ENCODE results near the gene TTC16.
"Not testable (repeated sequence)": the region's sequence is repeated elsewhere in the genome, so short reads cannot be mapped to it uniquely, and the experiment has no call there.

The TTC16 gene

DNA sequence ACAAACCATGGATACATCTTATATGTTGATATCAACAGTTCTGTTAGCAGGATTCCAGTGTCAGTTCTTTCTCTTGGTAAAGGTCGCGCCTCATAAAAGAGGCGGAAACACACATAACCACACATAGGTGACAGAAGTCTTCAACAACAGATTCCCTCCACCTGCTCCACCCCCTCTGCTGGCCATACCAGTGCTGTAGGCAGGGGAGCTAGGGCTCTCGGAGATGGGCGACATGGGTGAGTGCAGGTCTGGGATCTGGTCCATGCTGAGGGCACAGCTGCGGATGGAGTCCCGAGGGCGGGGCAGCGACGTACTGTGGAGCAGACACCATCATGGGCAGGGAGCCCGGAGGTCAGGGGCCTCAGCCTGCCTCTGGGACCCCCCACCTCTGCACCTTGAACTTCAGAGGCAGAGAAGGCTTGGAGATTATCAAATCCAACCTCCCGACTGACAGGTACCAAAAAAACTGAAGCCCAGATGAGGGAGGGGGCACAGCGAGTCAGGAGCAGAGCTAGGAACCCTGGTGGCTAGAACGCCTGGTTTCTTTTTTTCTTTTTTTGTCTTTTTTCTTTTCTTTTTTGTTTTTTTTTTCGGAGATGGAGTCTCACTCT lies 31.2 kb downstream of the TTC16 start:
- DNase-seq, result no peak

DNA sequence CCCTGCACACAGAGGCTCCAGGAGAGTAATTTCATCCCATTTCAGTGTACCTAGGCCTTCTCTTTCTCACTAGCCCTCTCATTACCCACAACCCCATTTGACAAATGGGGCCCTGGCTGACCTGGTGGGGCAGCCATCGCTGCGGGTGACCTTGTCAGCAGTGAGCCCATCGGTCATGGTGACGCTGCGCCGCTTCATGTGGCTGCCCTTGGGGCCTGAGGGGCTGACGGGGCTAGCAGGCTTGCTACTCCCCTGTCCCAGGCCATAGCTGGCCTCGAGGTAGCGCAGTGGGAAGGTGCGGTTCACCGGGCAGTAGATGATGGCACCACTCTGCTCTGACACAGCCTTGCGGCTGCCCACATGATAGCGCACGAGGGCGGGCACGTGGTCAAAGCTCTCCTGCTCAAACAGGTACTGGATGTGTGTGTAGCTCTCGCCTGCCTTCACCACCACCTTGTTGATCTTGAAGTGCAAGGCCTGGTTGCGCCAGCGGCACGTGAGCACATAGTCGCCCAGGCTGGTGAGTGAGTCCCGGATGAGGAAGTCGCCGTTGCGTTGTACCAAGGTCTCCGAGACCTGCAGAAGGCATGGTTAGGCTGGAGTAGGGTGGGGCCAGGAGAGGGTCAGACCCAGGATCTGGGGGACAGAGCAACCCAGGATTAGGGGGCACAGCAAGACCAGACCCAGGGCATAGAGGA lies 33.4 kb downstream of the TTC16 start:
- DNase-seq, result no peak

DNA sequence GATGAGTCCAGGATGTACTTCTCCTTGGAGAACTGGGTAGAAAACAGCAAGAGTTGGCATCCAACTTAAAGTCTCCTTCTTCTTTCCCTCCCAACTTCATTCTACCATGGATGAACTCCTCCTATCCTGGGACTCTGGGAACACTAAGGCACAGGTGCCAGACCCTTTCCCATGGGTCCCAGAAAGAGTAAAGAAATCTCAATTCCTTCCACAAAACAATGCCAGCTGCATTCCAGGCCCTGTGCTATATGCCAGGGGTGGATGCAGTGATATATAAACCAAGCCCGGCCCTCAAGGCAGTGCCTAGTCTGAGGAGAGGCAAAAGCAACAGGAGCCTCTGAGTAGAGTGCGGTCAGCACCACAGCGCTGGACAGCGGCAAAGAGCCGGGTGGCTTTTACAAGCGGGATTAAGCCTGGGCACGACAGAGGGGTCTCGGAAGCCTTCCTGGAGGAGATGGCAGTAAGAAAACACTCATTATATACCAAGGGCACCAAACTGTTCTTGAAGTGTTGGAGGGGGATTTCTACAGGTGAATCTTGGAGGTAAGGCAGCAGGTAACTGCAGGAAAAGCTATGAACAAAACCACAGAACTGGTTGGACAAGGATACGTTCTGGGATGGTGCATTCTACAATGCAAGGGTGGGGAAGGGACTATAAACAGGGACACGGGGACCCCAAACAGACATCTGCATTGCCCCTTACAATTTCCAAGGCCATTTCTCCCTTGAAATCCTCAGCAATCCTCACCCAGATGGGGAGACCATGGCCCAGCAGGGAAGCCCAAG lies 35.6 kb downstream of the TTC16 start:
- peak in 1 of 2 experiments; percentile 17 for DNase-seq

DNA sequence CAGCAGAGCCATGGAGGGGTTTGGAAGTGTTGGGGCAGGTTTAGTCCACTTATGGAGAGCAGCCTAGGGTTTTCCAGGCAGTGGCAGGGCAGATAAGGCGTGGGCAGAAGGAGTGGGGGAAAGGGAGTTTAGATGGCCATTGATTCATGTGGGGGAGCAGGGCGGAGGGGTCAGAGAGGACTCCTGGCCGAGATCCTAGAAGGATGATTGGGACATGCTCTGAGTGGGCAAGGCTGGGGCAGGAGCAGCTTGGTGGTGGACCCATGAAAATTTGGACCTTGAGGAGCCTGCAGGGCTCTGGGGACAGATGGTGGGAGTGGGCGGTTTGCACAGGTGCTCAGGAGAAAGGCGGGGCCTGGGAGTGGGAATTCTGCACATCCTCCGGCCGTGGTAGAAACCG lies 37.3 kb downstream of the TTC16 start:
- DNase-seq, result no peak

DNA sequence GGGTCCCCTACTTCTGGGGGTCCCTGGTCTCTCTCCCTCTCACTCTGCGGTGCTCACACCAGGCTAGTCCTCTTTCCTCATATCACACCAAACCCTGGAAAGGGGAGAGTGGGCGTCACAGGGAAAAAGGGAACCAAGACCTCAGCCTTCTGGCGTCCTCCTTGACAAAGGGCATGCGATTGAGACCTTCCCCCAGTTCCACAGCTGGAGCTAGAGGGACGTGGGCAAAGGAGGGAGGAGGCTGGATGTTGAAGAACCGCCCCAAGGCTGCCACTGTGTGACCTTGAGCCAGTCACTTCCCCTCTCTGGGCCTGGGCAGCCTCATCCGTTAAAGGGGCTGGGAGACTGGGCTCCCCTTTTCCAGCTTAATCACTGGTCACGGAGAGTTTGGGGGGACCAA lies 37.7 kb downstream of the TTC16 start:
- DNase-seq, result no peak

DNA sequence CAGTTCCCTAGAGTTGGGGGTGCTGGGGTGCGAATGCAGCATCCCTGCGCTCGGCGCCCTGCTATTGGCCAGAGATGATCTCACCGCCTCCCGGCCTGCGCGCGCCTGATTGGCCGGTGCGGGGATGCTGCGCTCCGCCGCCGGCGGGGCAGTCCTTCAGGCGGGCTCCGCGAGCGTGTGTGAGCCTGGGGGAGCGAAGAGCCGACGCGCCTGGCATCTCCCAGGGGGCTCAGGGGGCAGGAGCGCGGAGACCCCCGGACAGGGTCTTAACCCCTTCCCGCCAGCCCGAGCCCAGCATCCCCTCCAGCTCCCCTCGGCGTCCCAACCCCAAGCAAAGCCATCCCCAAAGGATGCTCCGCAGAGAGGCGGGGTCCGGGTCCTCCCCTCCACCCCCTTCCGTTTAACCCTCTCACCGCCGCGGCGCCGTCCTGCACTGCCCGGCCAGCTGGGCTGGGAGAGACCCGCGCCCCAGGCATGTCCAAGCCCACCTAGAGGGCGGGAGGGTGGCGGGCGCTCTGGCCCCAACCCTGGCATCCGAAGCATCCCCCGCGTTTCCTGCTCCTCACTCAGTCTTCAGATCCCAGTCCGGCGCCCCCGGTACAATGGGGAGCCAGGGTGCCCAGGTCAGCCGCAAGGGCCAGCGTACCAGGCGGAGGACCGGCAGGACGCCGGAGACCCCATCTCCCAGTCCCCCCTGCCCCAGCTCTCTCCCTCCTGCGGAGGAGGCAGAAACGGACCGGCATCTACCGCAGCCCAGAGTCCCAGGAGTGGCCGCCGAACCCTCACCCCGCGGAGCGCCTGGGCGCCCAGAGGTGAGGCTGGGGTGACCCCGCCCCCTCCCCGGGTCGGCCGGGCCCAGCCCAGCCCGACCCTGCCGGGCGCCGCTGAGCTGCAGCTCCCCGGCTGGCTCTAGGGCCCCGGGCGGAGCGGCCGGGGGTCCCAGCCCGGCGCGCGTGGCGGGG lies 38.5 kb downstream of the TTC16 start:
- DNase-seq, result no peak

DNA sequence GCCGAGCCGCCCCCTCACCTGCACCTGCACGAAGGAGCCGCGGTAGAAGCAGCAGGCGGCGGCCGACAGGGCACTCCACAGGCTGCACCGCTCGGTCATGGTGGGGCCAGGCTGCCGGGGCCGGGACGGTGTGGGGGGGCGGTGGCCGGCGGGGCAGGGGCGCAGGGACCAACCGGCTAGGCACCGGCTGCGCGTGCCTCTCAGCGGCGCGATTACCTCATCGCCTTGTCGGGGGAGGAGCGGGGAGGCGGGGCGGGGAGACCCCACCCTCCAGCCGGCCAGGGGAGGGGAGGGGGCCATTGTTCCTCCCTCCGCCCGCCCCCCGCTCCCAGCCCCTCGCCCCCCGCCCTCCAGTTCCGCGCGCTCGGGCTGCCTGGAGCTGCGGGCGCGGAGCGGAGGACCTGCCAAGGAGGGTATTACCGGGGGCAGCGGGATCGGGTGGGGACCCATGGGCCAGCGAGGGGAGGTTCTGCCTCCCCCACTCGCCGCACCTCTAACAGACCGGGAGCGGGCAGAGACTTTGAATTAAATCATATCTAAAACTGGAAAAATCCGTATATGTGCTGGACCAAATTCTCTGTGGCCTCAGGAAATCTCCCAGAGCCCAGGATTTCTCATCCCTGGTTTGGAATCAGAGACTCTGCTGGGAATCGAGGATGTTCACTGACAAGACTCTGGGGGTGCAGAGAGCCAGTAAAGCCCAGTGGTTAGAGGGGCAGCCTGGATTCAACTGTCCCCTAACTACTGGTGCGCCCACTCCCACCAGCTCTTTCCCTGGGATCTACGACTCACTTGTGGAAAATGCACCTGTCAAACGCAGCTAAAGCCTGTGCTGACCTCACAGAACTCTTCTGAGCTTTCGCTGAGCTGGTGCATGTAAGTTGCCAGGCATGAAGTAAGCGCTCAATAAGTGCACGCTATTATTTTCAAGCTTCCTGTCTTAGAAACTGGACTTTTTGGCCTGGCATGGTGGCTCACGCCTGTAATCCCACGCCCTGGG lies 39.5 kb downstream of the TTC16 start:
- no peak for DNase-seq

DNA sequence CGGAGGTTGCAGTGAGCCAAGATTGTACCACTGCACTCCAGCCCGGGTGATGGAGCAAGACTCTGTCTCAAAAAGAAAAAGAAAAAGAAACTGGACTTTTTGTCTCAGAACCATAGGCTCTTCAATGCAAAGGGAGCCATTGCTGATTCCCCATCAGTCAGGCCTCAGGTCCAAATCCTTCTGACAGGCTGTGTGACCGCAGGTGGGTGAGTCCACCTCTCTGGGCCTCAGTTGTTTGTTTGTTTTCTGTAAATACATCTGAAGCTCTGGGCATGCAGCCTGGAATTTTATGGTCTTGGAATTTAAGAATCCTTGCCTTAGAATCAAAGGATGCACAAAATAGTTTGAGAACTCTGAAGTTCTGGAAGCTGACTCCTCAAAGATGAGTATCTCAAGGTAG lies 40.4 kb downstream of the TTC16 start:
- no peak for DNase-seq

DNA sequence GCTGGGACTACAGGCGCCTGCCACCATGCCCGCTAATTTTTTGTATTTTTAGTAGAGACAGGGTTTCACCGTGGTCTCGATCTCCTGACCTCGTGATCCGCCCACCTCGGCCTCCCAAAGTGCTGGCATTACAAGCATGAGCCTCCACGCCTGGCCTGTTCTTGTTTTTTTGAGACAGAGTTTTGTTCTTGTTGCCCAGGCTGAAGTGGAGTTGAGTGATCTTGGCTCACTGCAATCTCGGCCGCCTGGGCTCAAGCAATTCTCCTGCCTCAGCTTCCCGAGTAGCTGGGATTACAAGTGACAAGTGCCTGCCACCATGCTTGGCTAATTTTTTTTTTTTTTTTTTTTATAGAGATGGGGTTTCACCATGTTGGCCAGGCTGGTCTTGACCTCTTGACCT lies 40.9 kb downstream of the TTC16 start:
- DNase-seq, result not testable (repeated sequence)

DNA sequence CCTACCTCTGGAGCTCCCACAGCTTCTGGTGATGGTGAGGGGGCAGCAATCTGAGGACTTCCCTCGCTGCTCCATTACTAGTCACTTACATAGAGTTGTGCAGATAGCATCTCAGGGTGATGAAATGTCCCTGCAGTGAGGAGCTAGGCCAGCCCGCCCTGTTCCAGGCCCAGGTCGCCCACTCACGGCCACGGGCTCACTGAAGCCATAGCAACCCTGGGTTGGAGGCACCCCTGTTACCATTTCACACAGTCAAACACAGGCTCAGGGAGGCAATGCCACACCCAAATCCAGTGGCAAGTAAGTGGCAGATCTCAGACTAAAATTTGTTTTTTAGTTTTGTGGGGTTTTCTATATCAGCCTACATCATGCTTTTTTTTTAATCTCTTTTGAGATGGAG lies 43.0 kb downstream of the TTC16 start:
- DNase-seq, result no peak

DNA sequence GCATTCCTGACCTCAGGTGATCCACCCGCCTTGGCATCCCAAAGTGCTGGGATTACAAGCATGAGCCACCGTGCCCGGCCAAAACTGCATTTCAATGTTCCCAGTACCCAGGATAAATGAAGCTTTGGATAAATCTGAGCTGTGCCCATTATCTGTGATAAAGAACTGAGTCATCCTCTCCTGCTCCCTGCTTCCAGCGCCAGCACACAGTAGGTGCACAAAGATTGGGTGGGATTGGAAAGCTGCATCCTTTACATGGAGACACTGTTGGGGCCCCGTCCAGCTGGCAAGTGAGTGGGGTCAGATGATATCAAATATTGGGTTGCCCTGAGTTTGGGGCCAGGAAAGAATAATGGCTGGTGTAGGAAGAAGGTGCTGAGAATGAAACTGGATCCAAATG lies 45.2 kb downstream of the TTC16 start:
- DNase-seq, result no peak

DNA sequence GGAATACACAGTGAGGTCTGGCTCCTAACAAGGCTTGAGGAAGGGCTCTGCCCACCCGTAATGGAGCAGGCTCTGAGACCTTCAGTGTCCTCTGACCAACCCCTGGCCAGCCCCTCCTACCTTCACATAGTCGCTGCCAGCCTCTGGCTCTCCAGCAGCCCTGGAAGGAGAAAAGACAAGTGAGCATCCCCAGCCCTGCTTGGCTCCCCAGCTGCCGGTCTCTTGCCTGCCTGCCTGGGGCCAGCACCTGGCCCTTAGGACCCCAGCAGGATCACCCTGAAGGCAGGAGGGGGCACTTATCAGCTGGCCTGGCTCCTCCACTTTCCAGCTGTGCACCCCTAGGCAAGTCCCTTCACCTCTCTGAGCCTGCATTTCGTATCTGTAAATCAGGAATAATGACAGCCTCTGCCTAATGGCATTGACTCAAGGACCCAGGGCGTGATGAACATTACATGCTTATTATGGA lies 45.6 kb downstream of the TTC16 start:
- DNase-seq, result no peak

DNA sequence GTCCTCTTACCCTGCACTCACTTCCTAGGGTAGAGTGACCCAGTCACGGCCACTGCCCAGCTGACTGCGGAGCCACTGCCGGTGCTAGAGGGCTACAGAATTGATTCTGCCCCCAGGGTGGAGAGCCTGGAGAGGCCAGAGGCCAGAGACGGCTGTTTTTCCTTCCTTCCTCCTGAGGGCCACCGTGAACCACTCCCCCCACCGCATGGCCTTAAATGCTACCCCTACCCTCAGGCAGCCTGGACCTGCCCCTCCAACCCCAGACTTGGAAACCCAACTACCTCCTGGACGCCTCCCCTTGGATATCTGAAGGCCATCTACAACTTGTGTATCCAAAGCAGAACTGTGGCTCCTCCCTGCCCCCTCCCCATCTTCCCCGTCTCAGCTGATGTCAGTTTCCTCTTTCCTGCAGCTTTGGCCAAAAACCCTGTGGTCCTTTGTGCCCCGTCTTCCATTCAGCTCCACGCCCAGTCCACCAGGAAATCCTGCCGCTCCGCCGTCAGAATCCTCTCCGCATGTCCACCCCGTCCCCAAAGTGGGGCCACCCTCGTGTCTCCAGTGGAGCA lies 46.3 kb downstream of the TTC16 start:
- peak; percentile 22 to 23 for DNase-seq

DNA sequence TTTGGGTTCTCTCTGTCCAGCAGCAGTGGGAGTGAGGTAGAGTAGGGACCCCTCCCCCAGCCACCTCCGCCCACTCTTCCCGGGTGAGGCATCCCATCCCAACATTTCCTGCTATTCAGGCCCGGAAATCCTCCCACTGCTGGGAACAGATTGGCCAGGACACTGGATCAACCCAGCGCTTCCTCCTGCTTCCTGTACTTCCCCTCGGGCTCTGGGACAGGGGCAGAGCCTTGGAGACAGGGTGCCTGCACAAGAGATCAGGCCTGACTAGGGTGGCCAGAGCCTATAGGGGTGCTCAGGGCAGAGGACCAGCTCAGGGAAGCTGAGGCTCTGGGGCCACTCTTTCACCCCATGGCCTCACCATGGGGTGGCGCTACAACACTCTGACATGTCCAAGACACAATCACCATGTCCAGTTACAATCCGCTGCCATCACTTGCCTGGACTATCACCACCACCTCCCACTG lies 48.1 kb downstream of the TTC16 start:
- peak in 1 of 2 experiments; percentile 12 for DNase-seq

DNA sequence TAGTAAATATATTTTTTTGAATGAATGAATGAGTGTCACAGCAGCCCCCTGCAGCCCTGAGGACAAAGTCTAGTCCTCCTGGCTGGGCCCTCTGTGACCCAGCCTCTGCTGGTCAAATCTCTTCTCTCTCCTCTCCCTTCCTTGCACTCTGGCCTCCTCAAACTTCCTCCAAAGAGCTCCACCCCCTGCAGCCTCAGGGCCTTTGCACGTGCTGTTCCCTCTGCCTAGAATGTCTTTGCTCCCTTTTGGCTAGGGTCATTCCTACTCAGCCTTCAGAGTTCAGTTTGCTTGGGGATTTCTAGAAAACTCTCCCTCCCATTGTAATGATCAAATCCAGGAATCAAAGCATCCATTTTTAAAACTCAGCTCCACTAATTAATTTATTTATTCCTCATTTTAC lies 49.5 kb downstream of the TTC16 start:
- no peak for DNase-seq

DNA sequence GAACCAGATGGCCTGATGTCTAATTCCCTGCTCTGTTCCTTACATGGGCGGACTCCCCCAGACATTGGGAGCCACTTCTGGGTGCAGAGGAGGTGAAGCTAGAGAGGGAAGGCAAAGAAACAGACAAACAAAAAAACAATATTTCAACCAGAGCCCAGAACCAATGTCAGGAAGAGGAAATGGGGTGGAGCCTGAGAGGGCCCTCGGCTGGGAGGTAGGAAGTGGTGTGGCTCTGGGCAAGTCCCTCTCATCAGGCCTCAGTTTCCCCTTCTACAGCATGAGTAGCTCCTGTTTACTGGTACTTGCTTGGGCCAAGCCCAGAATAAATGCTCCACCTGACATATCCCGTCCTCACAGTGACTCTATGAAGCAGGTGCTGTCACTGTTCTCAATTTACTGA lies 51.5 kb downstream of the TTC16 start:
- DNase-seq, result no peak

DNA sequence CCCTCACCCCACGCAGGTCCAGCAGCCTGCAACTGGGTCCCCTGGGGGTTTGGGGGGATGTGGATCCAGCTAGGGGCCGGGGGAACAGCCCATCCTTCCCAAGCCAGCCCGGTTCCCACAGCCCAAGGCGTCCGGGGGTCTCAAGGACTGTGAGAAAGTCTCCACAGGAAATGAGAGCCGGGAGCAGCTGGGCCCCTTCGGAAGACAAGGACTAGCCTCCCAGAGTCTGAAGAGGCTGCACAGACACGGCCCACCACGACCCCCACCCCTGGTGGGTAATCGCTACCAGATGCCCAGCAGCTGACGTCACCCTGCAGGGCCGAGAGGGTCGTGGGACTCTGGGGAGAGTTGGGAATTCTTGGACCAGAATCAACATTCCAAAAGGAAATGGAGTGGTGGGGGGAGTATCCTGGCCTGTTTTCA lies 52.0 kb downstream of the TTC16 start:
- DNase-seq, result no peak

DNA sequence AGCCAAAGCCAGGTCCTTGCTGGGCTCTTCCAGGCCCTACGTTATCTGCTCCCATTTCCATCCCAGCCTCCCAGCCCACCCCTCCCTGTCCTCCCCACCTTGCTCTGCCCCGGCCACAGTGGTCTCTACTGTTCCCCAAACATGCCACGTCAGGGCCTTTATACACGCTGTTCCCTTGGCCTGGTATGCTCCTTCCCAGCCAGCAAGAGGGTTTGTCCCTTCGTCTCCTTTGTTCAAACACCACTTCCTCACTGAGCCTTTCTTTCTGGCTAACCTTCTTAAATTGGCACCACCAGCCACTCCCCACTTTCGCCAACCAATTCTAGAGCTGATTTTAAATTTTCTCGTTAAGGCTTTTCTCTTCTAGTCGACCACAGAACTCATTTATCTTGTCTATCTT lies 52.8 kb downstream of the TTC16 start:
- DNase-seq, result no peak

DNA sequence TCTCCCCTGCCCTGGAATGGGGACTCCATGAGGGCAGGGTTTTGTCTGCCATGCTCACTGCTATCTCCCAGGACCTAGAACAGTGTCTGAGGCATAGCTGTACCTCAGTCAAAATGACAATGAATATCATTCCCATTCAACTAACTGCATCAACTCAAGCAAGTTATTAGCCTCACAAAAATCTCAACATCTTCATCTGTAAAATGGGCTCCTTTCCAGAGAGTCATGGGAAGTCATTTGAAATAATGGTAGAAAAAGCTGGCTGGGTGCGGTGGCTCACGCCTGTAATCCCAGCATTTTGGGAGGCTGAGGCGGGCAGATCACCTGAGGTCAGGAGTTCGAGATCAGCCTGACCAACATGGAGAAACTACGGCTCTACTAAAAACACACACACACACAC lies 53.2 kb downstream of the TTC16 start:
- DNase-seq, result no peak

DNA sequence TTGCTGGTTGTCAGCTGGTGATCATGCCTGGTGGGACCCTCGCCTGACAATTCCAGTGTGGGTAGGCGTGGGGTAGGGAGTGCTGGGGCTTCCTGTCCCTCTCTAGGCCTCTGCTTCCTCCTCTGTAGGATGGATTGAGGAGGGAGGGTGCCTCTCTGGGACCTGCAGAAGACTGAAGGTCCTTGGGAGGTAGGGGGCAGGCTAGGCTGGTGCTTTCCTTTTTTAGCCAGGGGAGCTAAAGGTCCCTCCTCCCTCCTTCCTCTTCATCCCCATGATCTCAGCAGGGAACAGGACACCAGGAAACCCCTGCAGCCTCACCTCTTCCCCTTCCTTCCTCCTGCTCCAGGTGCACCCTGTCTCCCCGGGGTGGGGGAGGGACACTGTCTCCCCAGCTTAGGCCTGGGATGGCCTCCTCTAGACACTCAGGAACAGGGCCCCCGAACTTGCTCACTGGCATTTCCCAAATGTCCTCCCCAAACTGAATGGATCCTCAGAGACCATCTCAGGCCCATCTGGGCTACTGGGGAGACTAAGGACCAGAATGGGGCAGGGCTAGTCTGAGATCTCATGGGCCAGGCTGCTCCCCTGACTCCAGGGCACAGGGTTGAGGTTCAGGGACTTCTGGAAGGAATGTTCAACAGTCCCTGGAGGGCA lies 54.2 kb downstream of the TTC16 start:
- DNase-seq, result peak; percentile 36 to 64

DNA sequence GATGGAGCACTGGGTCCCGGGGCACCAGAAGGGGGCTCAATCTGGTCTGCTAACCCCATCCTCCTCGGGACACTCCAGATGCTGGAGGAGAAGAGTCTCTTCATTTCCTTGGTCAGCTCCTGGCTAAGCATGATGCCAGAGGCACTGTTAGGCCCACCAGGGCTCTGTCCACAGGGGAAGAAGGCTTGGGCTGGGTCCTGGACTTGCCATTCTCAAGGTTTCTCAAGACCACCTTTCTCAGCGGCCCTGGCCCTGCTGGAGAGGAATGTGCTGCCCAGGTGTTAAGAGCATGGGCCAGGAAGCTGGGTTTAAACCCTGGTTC lies 54.7 kb downstream of the TTC16 start:
- no peak for DNase-seq

Measured in Kasumi-1 (cell line).